Measurements from ENCODE around the gene C6orf89.

- TF ChIP-seq CTCF (IDR thresholded peaks at IDR 0.05) (no peak), IRF1 (CRISPR knock-in tag; IDR thresholded peaks at IDR 0.05) (no peak), ZNF263 (CRISPR knock-in tag; IDR thresholded peaks at IDR 0.05; ENCODE audit: low read depth) (no peak), ATF3 (CRISPR knock-in tag; conservative IDR thresholded peaks at IDR 0.05) (no peak), ETV6 (CRISPR knock-in tag; IDR thresholded peaks at IDR 0.05) (no peak)
These were observed 59.5 kb downstream of the C6orf89 start for GRCh38 chr6:36945301-36945700.

Measured in WTC11 (cell line).